ENCODE results near the gene PLEKHO2.
"Not testable (repeated sequence)": the region's sequence is repeated elsewhere in the genome, so short reads cannot be mapped to it uniquely, and the experiment has no call there.

- not testable (repeated sequence) for TF ChIP-seq CTCF, POLR2A (IDR thresholded peaks at IDR 0.05)
Measured at GRCh38 chr15:64814283-64814682, 27.4 kb upstream of the PLEKHO2 start.
